ENCODE measurements around the gene RMDN2.
"Not testable (repeated sequence)": the region's sequence is repeated elsewhere in the genome, so short reads cannot be mapped to it uniquely, and the experiment has no call there.

Gene RMDN2

GRCh38 chr2:37902991-37903390, 22.1 kb upstream of the RMDN2 start:
- DNase-seq, result no peak

- no peak for DNase-seq
Observed at GRCh38 chr2:37904425-37904824, 20.7 kb upstream of the RMDN2 start.

- no peak for DNase-seq
Observed at GRCh38 chr2:37904993-37905392, 20.1 kb upstream of the RMDN2 start.

GRCh38 chr2:37906131-37906530, 19.0 kb upstream of the RMDN2 start:
- DNase-seq, result no peak

GRCh38 chr2:37907501-37908225, 17.4 kb upstream of the RMDN2 start:
- DNase-seq, result no peak

GRCh38 chr2:37911296-37911873, 13.7 kb upstream of the RMDN2 start:
- DNase-seq, result no peak

DNA sequence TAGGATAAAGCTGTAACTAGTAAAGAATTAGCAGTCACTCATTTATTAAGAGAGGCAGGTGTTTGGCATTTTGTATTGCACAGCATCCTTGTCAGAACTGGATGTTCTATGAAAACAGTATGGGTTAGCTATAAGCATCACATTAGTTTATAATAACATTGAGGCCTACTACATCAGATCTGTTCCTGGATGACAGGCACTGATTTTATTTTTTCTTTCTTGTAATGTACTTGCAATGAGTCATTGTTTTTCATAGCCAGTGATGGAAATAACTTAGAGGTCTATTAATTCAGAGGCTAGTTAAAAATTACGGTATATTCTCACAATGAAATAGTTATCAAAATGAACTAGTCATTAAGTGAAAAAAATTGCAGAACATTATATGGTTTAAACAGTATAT, 13.0 kb upstream of the RMDN2 start:
- DNase-seq, result no peak

DNA sequence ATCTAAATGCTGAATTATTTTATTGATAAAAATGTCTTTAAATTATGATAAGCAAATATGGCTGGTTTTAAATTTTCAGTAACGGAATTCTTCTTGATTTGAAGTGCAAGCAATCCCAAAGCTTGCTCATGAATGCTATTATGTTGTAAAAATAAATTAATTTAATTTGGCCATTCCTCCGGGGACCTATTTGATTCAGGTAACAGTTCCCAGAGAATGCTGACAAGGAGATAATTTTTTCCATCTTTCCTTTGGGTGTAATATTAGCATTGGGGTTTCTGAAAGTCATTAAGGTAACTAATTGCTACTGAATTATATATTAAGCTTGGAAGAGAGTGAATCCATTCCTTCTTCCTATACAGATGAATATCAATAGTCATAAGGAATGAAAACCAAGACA, 12.5 kb upstream of the RMDN2 start:
- no peak for DNase-seq

DNA sequence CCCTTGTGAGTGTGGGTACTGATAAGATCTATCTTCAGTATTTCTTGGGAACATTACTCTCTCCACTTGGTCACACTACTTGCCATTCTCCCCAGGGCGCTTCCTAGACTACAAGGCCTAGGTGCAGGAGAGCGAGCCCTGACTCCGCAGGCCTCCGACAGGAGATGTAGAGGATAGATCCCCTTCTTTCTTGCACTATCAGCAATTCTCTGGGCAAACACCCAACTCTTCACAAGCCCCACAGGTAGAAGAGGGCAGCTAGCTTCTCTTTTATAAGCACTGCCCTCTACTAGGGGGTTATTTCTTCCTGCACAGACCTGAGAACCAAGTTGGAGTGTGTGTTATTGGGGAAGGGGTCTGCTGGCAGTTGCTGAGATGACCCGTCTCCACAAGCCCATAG, 10.7 kb upstream of the RMDN2 start:
- no peak for DNase-seq

GRCh38 chr2:37915773-37916172, 9.3 kb upstream of the RMDN2 start:
- DNase-seq, result no peak

DNA sequence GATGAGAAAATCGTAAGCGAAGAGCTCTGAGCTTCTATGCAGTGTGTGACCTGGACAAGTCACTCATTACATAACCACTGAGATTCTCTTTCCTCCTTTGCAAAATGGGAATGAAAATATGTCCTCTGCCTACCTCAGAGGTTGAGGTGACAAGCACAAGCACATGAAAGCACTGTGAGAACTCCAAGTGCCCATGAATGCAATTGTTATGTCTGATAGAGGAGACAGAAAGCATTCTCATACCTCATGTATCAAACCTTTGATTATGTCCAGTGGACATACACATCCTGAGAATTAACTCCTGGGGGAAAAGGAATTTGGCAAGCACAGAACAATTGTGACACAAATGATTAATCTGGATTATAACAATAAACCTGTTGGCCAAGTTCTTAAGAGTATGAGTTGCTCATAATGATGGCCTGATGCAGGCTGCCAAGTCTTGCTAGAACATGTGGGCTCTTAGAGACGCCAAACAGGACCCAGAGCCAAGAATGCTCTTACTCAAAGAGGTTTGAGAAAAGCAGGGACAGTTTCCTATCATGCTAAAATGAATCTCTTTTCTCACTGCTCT, 8.5 kb upstream of the RMDN2 start:
- DNase-seq, result no peak

GRCh38 chr2:37917281-37918228, 7.5 kb upstream of the RMDN2 start:
- DNase-seq, result no peak

DNA sequence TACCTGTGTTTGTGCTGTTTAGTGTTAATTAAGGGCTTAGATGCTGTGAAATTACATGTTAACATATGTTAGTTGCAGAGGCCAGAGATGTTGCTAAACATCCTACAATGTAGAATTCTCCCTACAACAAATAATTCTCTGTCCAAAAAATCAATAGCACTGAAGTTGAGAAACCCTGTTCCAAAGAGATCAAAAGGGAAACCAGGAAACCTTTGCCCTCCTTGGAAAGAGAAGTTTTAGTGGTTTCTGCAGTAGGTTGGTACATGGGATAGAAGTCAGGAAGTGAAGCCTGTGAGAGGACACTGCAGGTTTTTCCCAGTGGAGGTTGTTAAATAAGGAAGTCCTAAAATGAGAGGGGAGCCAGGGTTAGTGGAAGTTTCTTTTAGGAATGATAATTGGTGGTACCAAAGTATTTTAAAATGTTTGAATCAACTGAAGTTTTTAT, 6.3 kb upstream of the RMDN2 start:
- no peak for DNase-seq

DNA sequence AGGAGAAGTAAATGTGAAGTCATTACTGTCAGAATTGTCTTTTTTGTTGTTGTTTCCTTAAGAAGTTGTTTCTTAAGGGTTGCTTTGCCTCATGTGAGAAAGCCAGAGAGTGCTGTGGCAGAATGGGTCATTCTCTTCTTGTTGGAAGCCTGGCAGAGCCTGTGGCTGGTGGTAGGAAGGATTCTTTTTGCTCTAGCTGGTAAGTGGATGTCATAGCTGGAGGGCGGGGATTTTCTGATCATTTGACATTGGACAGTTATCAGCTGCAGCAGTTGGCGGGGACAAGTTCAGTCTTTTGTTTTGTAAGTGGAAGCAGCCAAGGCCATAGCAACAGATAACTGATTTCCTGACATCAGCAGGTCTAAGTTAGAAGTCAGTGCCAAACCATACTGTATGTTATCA, 5.5 kb upstream of the RMDN2 start:
- DNase-seq, result no peak

GRCh38 chr2:37920570-37920969, 4.5 kb upstream of the RMDN2 start:
- DNase-seq, result no peak

DNA sequence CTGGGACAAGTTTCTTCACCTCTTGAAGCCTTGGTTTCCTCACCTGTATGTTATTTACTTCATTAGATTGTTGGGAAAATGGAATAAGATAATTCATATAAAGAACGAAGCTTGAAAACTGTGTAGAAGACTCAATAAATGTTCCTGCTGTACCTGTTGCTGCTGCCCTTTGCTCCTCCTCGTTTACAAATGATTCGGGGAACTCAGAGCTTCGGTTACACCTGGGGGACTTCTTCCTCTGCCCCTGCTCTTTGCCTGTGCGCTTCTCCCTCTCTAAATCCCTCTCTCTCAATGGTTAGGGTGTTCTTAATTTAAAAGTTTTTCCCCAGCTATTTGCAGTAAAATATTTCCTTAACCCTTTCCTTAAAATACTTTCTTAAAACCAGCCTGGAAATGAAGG, 3.3 kb upstream of the RMDN2 start:
- no peak for DNase-seq

DNA sequence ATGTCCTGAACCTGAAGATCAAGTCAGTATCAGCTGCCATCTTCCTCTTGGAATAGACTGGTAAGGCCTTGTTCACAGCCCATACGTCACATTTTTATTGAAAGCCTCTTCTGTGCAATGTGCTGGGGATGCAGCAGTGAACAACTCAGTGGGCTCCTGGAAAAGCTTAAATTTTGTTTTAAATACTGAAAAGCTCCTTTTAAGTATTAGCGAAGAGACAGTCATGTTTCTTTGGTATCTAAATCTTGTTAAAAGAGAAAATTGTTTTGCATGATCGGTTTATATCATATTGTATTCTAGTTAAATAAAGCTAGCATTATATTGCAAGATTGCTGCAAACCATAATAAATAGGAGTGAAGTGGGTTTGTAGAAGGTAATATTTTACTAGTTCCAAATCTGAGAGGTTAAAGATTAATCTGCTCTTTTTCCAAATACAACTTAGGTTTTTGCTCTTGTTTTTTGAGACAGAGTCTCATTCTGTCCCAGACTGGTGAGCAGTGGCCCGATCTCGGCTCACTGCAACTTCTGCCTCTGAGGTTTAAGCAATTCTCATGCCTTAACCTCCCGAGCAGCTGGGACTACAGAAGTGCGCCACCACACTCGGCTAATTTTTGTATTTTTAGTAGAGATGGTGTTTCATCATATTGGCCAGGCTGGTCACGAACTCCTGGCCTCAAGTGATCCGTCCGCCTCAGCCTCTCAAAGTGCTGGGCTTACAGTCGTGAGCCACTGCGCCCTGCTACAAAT, 1.6 kb upstream of the RMDN2 start:
- no peak for DNase-seq

DNA sequence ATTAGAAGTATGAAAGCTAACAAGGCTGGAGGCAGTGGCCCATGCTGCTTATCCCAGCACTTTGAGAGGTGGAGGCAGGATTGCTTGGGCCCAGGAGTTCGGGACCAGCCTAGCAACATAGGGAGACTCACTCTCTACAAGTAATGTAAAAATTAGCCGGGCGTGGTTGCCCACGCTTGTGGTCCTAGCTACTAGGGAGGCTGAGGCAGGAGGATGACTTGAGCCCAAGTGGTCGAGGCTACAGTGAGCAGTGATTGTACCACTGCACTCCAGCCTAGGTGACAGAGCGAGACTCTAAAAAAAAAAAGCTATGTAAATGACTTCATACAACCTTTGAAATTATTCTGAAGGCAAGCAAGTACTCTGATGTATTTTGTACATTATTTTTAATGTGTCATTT, 1.5 kb downstream of the RMDN2 start:
- DNase-seq, result no peak

DNA sequence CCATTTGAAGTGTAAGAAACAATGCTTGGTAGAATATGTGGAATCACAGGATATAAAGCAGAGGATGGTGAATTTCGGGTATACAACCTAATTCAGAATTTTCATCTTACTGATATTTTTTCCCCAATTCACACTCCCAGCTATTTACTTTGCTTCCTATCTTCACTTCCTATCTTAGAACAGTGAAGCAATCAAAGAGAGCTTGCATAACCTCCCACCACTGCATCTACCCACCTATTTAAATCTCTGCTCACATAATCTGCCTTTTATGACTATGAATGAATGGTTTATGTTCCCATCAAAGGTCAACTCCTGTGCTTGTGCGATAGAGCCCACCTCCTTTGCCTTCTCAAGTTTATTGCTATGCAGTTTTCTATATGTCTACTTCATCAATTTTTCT, 3.3 kb downstream of the RMDN2 start:
- no peak for DNase-seq

DNA sequence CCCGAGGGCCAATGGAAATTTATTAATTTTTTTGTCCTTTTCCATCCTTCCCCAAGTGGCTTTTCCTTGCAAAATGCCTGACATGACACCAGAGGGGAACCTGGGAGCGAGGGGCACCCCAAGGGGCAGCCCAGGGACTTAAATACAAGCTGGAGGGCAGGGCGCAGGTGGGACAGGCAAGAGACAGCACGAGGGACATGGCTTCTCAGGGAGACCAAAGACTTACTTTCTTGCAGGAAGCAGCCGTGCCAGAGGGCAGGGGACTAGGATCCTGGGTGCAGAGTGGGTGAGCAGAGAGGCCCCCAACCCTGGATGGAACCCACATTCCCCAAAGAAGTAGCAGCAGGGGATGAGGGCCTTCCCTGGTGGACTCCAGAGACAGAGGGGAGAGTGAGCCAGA, 5.3 kb downstream of the RMDN2 start:
- not testable (repeated sequence) for DNase-seq

DNA sequence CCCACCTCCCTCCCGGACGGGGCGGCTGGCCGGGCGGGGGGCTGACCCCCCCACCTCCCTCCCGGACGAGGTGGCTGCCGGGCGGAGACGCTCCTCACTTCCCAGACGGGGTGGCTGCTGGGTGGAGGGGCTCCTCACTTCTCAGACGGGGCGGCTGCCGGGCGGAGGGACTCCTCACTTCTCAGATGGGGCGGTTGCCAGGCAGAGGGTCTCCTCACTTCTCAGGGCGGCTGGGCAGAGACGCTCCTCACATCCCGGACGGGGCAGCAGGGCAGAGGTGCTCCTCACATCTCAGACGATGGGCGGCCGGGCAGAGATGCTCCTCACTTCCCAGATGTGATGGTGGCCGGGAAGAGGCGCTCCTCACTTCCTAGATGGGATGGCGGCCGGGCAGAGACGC, 7.8 kb downstream of the RMDN2 start:
- not testable (repeated sequence) for DNase-seq

All from left hindlimb (tissue), 1 donor.